ENCODE results near the gene FHAD1. TPM values are rescaled to one million over a fixed set of nuclear protein-coding genes. Genes with fewer than 3 reads are reported as not detected.

Gene FHAD1
- total RNA-seq, 2 donors from 2014 or later = 4.4 TPM; not detected in 1

DNA sequence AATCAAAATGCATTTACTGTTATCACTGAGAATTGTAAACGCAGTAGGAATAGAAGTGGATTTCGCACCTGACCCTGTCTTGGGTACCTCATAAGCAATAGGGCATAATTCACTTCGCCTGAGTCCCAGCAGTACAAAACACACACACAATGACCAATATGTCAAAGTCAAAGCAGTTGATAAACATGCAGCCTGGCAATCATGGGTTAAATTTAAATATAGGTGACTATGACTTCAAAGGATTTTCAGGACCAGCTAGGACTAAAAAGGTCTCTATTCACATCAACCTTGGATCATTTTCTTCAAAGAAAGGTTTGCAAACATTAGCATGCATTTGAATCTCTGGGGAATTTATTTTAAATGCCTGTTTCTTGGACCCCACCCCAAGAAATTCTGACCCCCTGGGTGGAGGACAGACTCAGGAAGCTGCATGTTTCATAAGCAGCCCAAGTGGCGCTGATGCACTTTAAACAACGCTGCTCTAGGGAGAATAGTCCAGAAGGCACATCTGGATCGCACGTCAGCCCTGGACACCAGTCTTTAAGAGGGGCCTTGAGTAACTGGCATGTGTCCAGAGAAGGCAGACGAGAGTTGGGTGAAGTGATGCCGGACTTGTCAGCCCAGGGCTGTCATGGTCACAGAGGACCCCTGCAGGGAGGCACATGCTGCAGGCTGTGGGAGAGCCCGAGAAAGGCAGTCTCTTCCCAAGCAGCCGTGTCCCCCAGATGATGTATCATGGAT lies 107.0 kb downstream of the FHAD1 start:
- H3K36me3 ChIP-seq = no peaks in the 10 kb centered on the region
- no peak overlapping the region for H3K27ac ChIP-seq
- peaks cover 5 to 6% of the 10 kb centered on the region in 2 donors for H3K4me1 ChIP-seq (ENCODE audit: control insufficient read depth in 1 of 2, low read depth in 2 of 2)
- TF ChIP-seq CTCF (IDR thresholded peaks at IDR 0.05) = no peak
- H3K4me3 ChIP-seq = no peak overlapping the region
- H3K27me3 ChIP-seq (replicated peaks; ENCODE audit: insufficient read depth) = no peaks in the 10 kb centered on the region
- ATAC-seq (ENCODE audit: insufficient number of reproducible peaks, low FRiP score, low read depth) (no peak), DNase-seq (ENCODE audit: low spot score) (no peak)
- no peaks in the 10 kb centered on the region for H3K9me3 ChIP-seq

GRCh38 chr1:15354580-15354965 lies 107.5 kb downstream of the FHAD1 start:
- no peak overlapping the region for H3K27ac ChIP-seq
- H3K4me3 ChIP-seq = no peak overlapping the region
- ATAC-seq (ENCODE audit: insufficient number of reproducible peaks, low FRiP score, low read depth) (no peak), DNase-seq (ENCODE audit: low spot score) (no peak)
- no peaks in the 10 kb centered on the region for H3K36me3 ChIP-seq
- H3K4me1 ChIP-seq (ENCODE audit: control insufficient read depth in 1 of 2, low read depth in 2 of 2) = peaks cover 5 to 6% of the 10 kb centered on the region in 2 donors
- H3K27me3 ChIP-seq (replicated peaks; ENCODE audit: insufficient read depth) = no peaks in the 10 kb centered on the region
- no peaks in the 10 kb centered on the region for H3K9me3 ChIP-seq
- no peak for TF ChIP-seq CTCF (IDR thresholded peaks at IDR 0.05)

DNA sequence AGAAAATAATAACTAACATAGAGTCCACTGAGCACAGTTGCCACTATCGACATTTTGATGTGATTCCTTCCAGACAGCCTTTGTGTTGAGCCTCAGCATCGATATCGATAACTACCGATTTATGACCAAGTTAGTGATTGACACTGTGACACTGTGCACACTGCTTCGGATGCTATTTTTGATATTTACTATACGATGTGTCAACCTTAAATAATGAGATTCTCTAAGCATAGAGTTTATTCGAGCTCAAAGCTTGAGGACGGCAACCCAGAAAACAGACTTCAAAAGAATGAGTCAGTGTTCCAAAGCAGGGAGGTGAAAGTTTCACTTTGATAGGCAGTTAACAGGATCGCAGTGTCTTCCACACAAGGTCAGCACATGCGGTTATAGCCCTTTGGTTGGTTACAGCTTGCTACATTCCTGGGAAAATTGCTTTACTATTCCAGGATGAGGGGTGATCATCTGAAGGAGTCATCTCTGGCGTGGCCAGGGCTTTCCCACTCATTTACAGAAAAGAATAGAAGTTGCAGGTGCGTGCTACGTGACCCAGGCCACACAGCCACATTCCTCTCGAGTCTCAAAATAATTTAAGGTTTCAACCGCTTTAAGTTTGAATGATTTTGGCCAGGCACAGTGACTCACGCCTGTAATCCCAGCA lies 109.1 kb downstream of the FHAD1 start:
- no peak for ATAC-seq (ENCODE audit: insufficient number of reproducible peaks, low FRiP score, low read depth)
- H3K4me3 ChIP-seq = no peak overlapping the region
- TF ChIP-seq CTCF (IDR thresholded peaks at IDR 0.05) = no peak
- peaks cover 5 to 6% of the 10 kb centered on the region in 2 donors for H3K4me1 ChIP-seq (ENCODE audit: control insufficient read depth in 1 of 2, low read depth in 2 of 2)
- H3K36me3 ChIP-seq = no peaks in the 10 kb centered on the region
- H3K27ac ChIP-seq = no peak overlapping the region
- no peak for DNase-seq (ENCODE audit: low spot score)
- H3K9me3 ChIP-seq = no peaks in the 10 kb centered on the region
- no peaks in the 10 kb centered on the region for H3K27me3 ChIP-seq (replicated peaks; ENCODE audit: insufficient read depth)

DNA sequence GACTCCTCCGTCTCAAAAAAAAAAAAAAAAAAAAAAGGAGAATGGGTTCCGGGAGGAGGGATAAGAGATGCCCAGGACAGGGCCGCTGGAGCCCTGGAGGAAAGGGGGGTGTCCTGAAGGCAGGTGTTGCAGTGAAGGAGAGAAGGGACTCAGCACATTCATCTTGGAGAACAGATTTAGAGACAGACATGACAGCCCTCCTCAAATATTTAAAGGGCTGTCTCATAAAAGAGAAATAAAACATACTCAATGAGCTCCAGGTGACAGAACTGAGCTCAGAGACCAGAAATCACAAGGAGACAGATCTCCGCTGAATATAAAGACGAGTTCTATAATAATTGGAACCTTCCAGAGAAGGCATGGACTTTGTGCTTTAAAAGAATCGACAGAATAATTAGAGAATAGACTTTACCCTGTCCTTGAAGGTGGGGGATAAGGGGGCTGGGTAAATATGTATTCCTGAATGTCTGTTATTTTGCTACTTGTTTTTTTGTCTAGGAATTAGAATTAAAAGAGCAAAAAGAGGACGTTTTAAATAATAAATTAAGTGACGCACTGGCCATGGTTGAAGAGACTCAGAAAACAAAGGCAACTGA lies 110.7 kb downstream of the FHAD1 start:
- Histone ChIP-seq H3K4me3 (no peak overlapping the region), H3K27ac (no peak overlapping the region), H3K4me1 (ENCODE audit: control insufficient read depth in 1 of 2, low read depth in 2 of 2) (no peaks in the 10 kb centered on the region), H3K27me3 (replicated peaks; ENCODE audit: insufficient read depth) (no peaks in the 10 kb centered on the region), H3K36me3 (no peaks in the 10 kb centered on the region), H3K9me3 (no peaks in the 10 kb centered on the region)
- no peak for ATAC-seq (ENCODE audit: insufficient number of reproducible peaks, low FRiP score, low read depth)
- no peak for DNase-seq (ENCODE audit: low spot score)
- TF ChIP-seq CTCF (IDR thresholded peaks at IDR 0.05) = no peak

DNA sequence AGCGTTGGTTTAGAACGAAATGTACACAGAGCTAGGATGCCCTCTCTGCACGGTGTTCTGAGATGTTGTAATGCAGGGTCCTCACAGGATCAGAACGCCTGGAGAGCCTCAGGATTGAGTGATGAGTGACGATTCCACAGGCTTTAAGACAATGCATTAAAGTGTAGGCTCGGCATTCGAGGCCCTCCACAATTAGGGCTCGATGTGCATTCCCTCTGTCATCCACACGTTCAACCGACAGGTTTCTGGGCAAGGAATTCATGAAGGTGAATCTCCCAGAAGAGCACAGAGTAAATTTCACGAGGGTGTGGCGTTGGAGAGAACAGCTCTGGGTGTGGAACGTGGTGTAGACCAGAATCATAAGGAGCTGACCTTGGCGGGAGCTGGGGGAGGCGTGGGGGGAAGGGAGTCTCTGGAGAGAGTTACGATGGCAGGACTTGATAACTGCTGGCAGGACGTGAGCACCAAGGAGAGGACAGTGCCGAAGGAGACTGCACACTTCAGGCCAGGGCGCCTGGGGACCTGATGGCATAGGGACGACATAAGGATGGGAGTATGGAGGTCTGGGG lies 111.6 kb downstream of the FHAD1 start:
- no peaks in the 10 kb centered on the region for H3K4me1 ChIP-seq (ENCODE audit: control insufficient read depth in 1 of 2, low read depth in 2 of 2)
- no peaks in the 10 kb centered on the region for H3K36me3 ChIP-seq
- no peak for TF ChIP-seq CTCF (IDR thresholded peaks at IDR 0.05)
- no peaks in the 10 kb centered on the region for H3K9me3 ChIP-seq
- H3K4me3 ChIP-seq = no peak overlapping the region
- no peak overlapping the region for H3K27ac ChIP-seq
- DNase-seq (ENCODE audit: low spot score) (no peak), ATAC-seq (ENCODE audit: insufficient number of reproducible peaks, low FRiP score, low read depth) (no peak)
- H3K27me3 ChIP-seq (replicated peaks; ENCODE audit: insufficient read depth) = no peaks in the 10 kb centered on the region
